ENCODE results near the gene WHRN.
A peak's percentile ranks its signal among the peaks of the same experiment; 100 is the strongest.

The WHRN gene

DNA sequence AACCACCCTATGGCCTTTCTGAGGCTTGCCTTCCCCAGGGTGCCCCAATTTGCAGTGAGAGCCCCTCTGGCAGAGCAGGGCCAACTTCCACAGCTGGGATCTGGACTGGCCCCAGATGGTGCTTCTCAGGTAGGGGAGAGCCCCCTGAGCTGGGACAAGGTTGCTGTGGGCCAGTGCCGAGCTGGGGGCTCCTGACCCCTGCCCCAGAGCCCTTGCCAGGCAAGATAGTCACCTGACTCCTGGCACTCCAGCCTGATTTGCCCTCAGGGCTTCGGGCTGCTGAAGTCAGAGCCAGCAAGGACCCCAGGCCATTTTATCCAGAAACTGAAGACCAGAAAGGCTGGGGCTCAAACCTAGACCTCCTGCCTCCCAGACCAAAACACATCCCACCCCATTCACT, 84.1 kb downstream of the WHRN start:
- no peak for DNase-seq (ENCODE audit: low read depth in 3 of 3)

DNA sequence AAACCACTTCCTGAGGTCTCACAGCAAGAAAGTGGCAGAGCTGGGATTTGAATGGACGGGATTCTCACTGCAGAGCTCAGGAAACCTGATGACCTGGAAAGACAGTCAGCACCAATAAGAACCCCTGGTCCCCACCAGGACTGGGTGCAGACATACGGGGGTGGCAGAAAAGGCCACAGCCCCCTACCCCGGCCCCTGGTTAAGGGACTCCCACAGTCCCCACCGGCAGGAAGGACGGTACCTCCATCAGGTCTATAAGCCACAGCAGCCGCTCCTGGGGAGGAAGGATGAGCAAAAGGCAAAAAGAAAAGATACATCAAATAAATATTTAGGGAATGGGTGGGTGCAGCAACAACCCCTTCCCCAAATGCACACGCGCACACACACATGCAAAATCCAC, 85.5 kb downstream of the WHRN start:
- no peak for DNase-seq (ENCODE audit: low read depth in 3 of 3)

DNA sequence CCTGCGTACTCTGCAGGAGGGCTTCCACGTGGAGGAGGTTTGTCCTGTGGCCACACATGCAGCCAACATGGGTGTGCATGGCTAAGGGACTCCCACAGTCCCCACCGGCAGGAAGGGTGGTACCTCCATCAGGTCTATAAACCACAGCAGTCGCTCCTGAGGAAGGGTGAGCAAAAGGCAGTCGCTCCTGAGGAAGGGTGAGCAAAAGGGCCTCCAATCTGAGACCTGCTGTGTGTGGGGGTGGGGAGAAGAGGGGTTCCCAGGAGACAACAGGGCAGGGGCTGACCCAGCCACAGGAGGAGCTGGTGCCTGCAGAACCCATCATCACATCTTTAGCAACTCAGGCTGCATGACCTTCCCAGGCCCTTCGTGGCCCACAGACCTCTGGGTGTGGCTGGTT, 87.2 kb downstream of the WHRN start:
- no peak for DNase-seq (ENCODE audit: low read depth in 3 of 3)

DNA sequence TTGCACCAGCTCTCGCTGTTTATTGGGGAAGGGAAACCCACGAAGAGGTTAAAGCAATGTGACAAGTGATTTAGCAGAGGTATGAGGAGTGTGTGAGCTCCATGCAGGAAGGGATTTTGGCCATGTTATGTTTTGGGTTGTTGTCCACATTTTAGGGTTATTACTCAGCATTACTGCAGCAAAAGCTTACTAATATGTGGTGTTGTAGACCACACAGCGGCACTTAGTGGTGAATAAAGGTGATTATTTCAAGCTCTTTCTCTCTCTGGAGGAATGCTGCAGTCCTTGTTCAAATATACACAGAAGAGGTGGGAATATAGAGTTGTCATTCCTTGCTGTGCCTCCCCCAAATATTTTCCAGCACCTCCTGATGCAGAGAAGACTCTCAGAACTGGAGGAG, 87.8 kb downstream of the WHRN start:
- DNase-seq (ENCODE audit: low read depth in 3 of 3): no peak

DNA sequence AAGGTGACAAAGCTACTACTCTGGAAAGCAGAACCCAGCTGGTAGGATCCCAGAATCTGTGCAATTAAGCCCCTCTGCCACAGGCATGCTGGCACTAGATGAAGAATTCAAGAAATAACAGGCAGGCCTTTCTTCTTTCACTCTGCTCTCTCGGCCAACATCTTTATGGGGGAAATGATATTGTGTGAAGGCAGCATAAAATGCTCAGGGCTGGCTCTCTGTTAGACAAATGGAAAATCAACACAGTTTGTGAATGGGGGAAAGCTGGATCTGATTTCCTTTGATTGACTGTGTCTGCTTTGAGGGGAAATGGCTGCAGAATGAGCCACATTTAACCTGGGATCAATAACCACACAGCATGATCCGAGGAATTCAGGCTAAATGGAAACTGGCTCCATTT, 88.4 kb downstream of the WHRN start:
- DNase-seq (ENCODE audit: low read depth in 3 of 3): no peak

DNA sequence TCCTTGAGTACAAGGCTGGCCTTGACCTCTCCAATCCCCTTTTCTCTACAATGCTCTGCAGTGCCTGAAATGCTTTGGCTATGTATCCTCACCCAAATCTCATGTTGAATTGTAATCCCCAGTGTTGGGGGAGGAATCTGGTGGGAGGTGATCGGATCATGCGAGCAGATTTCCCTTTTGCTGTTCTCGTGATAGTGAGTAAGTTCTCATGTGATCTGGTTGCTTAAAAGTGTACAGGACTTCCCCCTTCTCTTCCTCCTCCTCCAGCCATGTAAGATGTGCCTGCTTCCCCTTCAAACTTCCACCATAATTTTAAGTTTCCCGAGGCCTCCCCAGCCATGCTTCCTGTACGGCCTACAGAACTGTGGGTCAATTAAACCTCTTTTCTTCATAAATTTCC, 89.0 kb downstream of the WHRN start:
- no peak for DNase-seq (ENCODE audit: low read depth in 3 of 3)

DNA sequence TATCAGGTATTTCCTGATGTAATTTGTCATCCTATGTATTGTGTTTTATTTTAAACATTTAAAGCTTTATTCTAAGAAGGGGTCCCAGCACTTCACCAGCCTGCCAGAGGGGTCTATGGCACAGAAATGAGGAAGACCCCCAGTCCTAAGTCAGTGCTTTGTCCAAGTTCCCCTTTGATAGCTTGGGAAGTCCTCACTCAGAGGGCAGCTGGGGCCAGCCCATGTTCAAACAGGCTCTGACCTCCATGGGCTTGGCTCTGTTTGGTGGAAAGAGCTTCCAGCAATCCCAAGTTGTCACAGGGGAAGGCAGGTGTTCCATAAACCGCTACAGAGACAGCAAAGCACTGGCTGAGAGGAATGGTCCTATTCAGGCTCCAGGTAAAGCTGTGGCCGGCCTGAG, 90.9 kb downstream of the WHRN start:
- DNase-seq (ENCODE audit: low read depth in 3 of 3): no peak

DNA sequence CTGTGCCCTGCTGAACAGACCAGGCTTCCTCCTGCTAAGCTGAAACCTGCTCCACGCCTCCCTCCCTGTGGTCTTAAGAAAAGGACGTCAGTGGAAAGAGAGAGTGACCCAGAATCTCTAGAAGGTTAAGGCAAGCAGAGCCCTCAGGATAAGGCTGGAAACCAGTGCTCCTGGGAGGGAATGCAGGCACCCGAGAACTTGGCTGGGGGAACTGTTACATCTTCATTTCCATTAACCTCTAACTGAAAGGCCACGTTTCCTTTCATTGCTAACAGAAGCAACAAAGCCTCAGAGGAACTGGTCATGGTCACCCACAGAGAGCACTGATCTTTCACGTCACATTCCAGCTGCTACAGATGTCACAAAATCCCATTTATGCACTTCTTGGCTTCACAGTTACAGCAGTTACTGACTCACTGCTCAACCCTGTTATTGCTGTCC, 91.4 kb downstream of the WHRN start:
- DNase-seq (ENCODE audit: low read depth in 3 of 3): no peak

DNA sequence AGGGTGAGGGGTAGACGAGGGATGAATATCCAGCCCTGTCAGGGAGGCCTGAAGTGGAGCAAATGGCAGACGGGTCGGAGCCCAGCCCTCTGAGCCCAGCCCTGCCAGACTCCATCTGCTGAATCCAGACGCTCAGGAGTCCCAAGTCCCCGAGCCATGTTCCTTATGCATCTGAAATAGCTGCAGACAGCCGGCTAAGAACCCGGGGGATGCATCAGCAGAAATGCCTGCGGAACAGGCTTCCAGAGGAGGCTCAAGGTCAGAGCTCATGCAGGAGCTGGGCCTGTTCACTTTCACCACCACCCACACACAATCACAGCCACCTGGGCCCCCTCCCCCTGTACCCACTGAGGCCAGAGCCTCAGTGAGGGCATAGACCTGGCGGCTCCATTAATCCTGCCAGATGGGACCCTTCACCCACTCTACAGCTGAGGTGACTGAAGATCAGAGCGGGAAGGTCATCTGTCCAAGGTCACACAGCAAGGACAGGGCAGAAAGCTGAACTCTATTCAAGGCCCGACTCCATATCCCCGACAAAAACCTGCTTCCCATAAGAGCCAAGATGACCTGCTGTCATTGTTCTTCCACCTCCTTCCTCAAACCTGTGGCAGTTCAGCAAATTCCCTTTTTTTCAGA, 93.1 kb downstream of the WHRN start:
- DNase-seq (ENCODE audit: low read depth in 3 of 3): no peak

DNA sequence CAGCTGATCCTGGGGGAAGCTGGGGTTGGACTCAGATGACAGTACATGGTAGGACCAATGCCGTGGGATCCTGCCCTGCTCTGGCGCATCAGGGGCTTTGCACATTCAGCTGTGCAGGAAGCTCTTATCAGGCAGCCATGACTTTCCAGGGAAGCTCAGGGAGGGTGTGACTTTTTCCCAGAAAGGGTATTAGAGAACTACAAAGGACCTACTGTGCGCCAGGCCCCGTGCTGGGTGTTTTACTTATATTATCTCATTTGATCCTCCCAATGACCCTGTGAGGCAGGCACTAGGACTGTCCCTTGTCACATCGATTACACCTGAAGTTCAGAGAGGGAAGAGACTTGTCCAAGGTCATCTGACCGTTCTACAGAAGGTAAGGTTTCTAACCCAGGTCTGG, 93.8 kb downstream of the WHRN start:
- DNase-seq (ENCODE audit: low read depth in 3 of 3): no peak

DNA sequence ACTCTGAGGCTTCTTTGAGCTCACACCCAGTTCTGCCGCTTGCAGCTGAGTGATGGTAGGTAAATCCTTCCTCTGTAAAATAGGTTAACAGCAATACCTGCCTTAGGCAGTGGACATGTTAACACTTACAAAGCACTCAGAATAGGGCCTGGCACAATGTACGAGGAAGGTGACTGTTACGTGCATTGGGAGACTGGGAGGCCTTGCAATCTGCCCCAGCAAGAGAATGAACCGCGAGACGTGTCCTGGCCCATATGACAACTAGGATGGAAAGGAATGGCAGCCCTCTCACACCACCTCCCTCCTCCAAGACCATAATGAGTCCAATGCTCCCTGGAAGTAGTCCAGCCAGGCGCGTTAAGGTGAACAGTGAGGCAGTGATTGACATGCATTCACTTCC, 94.4 kb downstream of the WHRN start:
- DNase-seq (ENCODE audit: low read depth in 3 of 3): no peak

DNA sequence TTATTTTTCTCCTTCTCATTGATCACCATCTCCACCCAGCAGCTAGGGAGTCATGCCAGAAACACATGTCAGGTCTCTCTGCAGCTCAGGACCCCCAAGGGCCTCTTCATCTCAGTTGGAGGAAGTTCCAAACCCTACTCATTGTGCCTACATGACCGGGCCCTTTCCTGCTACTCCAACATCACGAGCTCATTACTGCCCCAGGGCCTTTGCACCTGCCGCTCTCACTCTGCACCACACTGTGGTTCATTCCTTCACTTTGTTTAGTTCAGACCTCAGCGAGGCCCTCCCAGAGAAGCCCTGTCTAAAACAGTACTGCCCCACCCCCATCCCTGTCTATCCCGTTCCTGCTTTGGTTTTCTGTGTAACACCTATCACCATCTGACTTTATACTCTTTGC, 95.4 kb downstream of the WHRN start:
- DNase-seq (ENCODE audit: low read depth in 3 of 3): no peak

DNA sequence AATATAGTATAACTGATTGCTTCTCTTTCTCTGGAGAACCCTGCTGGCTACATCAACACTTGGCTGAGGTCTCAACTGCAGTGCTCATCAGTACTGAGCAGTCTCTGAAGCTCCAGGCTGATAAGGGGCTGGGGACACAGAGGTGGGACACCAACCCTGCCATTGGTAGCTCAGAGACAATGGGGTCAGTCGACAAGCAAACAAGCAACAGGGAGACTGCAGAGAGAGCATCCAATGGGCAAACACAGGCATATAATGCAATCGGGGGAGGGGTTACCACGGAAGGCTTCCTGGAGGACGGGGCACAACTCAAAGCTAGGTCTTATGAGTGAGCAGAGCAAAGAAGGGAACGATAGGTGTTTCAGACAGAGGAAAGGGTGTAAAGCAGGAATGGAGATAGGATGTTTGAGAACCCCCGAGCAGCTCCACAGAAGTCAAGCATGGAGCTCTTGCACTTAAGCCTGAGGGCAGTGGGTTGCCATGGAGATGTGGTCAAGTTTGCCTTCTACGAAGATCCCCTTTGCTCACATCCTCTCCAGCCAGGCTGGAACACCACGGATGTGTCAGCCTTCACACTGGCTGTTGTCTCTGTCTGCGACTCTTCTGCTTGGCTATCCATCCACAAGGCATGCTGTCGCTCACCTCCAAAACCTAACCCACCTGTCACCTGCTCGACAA, 96.0 kb downstream of the WHRN start:
- no peak for DNase-seq (ENCODE audit: low read depth in 3 of 3)

DNA sequence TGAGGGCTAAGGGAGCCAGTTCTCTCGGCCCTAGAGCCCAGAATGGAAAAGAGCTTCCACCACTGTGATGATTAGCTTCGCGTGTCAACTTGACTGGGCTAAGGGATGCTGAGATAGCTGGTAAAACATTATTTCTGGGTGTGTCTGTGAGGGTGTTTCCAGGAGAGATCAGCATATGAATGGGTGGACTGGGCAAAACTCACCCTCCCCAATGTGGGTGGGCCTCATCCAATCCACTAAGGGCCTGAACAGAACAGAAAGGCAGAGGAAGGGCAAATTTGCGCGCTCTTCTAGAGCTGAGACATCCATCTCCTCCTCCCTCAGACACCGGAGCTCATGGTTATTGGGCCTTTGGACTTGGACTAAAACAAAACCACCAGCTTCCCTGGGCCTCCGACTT, 96.6 kb downstream of the WHRN start:
- DNase-seq (ENCODE audit: low read depth in 3 of 3): no peak

DNA sequence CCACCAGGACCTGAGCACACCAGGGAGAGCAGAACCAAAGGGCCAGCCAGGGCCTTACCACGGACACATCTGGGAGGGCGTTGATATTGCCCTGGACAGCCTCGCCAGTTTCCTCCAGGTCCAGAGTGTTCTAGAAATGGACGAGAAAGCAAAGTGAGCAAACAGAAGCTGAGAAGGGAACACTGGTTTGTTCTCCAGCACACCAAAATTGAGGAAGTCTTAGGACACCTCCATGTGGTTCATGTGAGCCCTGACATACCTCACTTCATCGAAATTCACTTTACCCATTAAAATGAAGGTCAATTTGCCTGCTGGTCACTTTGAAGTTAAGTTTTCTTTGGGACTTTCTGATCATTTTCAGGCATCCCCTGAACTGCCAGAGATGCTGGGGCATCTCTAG, 97.4 kb downstream of the WHRN start:
- no peak for DNase-seq (ENCODE audit: low read depth in 3 of 3)

DNA sequence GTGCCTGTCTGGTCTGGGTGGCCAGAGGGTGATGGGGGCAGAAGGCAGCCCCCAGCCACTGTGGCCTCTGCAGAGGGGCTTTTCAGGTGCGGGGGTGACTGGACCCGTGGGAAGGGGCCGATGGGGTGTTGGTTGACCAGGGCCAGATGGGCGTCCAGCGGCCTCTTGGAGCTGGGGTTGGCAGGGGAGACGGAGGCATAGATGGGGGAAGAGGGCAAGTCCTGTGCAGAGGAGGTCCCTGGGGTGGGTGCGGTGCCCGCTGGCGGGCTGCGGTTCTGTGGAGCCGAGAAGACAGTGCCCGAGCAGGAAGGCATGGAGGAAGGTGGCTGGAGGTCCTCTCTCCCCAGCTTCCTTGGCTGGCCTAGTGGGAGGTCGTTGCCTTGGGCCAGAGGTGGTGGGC, 98.8 kb downstream of the WHRN start:
- no peak for DNase-seq (ENCODE audit: low read depth in 3 of 3)

DNA sequence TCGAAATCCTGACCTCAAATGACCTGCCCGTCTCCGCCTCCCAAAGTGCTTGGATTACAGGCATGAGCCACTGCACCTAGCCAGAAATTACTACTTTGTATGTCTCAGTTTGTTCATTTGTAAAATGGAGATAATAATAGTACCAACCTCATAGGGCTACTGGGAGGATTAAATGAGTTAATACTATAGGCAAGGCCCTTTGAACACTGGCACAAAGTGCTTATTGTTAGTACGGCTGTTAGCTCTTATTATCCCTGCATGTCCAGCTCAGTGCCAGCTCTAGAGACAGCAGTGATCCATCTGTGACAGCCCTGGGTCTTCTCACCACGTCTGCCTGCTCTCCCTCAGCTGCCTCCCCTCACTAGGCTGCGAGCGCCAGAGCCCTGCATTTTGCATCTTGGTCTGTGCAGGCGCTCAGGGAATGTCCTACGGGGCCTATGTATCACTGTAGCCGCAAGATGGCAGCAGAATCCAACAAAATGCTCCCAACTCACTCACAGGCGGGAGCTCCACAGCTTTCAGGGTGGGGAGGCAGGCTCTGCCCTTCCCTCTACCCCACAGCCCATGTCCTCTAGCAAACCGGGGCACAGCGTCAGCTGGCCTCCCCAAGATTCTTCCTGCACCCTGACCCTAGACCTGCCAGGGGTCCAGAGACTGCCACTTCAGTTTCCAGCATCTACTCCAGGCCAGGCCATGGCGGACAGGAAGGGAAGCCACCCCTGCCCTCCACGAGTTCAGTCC, 99.8 kb downstream of the WHRN start:
- peak; percentile 51 to 69 (median 68) for DNase-seq (ENCODE audit: low read depth in 3 of 3)

DNA sequence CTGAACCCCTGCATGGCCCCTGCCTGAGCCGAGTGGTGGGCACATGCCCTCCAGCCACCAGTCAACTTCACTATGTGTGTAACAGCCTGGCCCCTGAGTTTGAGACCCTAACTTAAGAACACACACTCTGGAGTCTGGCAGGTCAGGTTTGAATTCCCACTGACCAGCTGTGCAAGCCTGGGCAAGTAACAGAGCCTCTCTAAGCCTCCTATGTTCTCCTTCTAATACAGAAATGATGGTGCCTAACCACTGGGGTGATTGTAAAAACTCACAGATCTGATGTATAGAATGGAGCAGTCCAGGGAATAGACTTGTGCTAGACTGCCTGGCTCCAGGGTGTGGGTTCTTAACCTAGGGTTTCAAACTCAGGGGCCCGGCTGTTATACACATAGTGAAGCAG, 100.7 kb downstream of the WHRN start:
- DNase-seq (ENCODE audit: low read depth in 3 of 3): no peak

DNA sequence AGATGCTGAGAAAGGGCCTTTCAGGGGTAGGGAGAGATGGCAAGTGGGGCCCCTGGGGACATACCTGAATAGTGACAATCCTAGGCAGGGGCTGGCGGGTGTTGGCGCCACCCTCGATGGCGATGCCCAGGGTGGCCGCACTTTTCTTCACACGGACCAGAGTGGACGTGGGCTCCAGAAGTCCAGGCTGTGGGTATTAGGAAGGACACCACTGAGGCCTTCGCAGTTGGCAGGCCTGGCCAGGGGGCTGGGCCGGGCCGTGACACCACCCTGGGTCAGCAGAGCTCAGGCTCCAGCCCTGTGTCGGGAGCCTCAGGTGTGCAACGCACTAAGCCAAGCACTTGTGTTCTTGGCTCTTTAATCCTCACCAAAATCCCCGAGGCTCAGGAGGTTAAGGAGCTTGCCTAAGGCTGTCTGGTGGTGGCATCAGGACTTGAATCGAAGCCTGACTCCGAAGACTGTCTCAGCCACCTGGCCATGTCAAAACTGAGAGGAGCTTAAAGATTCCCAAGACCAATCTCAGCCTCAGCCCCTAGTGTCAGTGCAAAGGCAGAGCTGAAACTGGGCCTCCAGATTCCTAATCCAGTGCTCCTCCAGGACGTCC, 102.0 kb downstream of the WHRN start:
- no peak for DNase-seq (ENCODE audit: low read depth in 3 of 3)

DNA sequence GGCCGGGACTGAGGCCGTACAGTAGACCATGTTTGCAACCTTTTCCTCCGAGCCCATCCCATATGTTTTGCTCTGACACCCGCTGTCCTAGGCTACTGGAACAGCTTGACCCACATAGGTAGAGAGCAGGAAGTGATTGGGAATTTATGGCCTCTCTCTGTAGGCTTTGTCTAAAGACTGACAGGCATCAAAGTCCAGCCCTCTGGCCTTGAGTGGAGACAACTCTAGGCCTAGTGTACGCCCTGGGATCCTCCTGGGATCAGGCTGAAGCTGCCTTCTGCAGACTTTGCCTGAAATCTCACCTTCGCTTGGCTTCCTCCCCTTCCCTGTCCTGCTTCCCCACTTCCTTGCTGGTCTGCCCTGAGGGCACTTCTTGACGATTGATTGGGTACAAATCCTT, 103.9 kb downstream of the WHRN start:
- DNase-seq (ENCODE audit: low read depth in 3 of 3): no peak

DNA sequence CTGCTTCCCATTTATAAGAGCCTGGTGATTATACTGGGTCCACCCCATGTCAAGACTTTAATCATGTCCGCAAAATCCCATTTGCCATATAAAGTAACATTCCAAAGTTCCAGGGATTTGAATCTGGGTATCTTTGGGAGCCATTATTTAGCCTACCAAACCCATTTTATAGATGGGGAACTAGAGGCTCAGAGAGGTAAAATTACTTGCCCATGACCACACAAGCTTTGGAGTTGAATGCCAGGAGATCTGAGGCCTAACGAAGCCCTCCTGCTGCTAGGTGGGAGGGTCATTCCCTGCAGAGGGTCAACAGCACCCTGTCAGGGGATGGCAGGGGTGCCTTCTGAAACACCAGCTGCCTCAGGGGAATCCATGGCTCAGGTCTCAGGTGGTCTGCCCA, 104.5 kb downstream of the WHRN start:
- no peak for DNase-seq (ENCODE audit: low read depth in 3 of 3)

DNA sequence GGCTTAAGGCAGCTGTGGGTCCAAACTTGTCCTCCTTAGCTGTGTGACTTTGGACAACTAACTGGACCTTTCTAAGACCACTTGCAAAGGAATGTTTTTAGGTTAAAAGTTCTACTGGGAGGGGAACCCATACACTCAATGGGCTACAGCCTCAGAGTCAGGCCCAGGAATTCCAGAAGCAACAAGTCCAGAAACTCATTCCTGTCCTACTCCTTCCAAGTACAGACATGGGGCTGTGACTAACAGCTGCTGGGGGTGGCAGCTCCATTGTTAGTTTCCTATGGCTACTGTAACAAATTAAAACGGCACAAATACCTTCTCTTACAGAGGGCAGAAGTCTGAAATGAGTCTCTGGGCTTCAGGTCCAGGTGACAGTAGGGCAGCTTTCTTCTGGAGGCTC, 105.1 kb downstream of the WHRN start:
- DNase-seq (ENCODE audit: low read depth in 3 of 3): no peak

DNA sequence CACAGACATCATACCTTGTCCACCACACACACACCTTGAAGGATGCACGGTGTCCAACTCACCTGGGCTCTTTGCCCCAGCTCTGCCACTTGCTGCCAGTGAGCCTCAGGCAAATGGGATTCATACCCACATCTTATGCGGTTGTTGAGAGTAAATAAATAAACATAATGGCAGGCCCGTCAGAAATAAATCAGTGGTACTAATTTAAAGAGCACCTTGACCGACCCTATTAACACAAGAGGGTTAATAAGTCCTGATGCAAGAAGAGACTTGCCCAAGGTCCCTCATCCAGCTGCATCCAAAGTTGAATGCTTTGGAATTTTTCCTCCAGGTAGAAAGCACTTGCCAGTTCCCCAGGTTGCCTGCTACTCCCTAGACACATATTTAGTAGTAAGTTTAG, 105.9 kb downstream of the WHRN start:
- no peak for DNase-seq (ENCODE audit: low read depth in 3 of 3)
